A673 (cell line): ENCODE measurements around the gene SEC63.

Experiments
- CTCF ChIP-seq: fragments of 300-800, 200-600 bp; sonication (generic); conservative IDR thresholded peaks from 2 replicates; pipeline ENCODE4 v1.5.1; 2017; ENCODE audit warnings: low read depth, mild to moderate bottlenecking, antibody characterized with exemption, low read length, moderate library complexity, mixed read lengths
- EZH2 ChIP-seq: fragments of 200-600 bp; sonication (generic); IDR thresholded peaks from 2 replicates; pipeline ENCODE4 v1.6.1; 2017; ENCODE audit warnings: borderline replicate concordance, low read depth, mild to moderate bottlenecking, mixed read lengths, antibody characterized with exemption, low read length; ENCODE audit not compliant: poor library complexity, severe bottlenecking

GRCh38 chr6:107936162-107936909 lies 21.7 kb downstream of the SEC63 start:
- no peak for TF ChIP-seq CTCF
- TF ChIP-seq EZH2, result no peak
